Activated CD4-positive, alpha-beta T cell treated with anti-CD3 and anti-CD28 coated beads, Interleukin-2, amount 50 U/mL, for 16 hours (primary cell): Measurements from ENCODE around the gene MFN2.
A peak's percentile ranks its signal among the peaks of the same experiment; 100 is the strongest.
"Not testable (repeated sequence)": the region's sequence is repeated elsewhere in the genome, so short reads cannot be mapped to it uniquely, and the experiment has no call there.

ENCODE experiments used
- DNase-seq: peaks from one replicate; pipeline ENCODE4 v3.0.0-alpha.2; 2020

Gene MFN2

GRCh38 chr1:12028957-12029511 is 48.8 kb downstream of the MFN2 start:
- no peak for DNase-seq

DNA sequence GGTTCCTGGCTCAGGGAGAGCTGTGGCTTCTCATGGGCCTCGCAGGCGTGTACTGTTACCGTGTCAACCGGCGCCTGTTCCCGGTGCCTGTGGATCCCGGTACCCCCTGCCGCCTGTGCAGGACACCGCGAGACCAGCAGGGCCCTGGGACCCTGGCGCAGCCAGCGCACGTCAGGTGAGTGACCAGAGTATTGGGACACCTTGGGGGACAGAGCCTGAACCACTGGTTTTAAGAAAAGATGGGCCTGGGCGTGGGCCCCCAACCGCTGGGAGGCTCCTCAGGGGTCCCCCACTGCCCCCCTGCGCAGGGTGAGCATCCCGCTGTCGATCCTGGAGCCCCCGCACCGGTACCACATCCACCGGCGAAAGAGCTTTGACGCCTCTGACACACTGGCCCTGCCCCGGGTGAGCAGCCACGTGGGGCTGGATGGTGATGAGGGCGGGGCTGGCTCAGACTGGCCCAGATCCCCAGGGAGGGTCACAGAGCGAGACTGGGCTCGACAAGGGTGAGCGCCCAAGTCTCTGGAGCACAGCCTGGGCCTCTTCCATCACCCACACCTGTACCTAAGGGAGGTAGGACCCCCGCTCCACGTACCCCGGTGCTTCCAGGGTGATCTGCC is 49.6 kb downstream of the MFN2 start:
- no peak for DNase-seq

DNA sequence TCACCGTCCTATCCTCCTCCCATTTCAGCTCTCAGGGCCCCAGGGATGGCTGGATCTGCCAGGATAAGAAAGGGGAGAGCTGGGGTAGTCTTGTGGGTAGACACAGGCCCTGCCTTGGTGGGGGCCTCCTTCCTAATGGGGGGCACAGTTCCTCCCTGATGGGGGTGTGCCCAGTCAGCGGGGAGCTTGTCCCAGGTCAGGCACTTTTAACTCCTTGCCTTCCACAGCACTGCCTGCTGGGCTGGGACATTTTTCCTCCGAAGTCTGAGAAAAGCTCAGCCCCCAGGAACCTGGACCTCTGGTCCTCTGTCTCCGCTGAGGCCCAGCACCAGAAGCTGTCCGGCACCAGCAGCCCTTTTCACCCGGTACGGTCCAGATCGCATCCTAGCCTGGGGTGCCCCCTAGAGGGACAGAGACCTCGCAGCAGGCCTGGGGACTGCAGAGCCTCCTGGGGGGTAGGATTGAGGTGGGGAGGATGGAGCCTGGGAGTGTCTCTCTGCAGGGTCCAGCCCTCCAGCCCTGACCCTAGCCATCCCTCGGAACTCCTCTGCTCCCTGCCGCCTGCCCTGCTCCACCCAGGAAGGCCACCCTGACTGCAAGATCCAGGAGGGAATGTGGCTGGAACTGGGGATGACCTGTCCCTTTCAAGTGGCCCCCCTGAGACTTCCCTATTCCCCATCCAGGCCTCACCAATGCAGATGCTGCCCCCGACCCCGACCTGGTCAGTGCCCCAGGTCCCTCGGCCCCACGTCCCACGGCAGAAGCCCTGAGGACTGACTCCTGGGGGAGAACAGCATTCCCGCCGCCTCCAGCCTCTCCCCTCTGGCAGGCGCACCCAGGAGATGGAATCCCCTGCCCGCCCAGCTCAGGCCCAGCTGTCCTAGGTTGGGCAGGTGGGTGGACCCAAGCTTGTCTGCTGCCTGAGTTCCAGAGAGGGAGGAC is 51.1 kb downstream of the MFN2 start:
- DNase-seq, result no peak

GRCh38 chr1:12032161-12032621 is 51.9 kb downstream of the MFN2 start:
- DNase-seq, result no peak

DNA sequence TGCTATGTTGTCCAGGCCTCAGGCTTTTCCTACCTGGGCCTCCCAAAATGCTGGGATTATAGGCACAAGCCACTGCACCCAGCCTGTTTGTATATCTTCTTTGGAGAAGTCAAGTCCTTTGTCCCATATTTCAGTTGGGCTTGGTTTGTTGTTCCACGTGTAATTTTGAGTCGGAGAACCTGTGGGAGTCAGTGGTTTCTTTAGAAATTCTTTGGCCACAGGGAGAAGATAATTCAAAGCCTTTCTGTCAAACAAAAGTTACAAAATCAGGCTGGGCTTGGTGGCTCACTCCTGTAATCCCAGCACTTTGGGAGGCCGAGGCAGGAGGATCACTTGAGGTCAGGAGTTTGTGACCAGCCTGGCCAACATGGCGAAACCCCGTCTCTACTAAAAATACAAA is 53.2 kb downstream of the MFN2 start:
- DNase-seq, result not testable (repeated sequence)

GRCh38 chr1:12034381-12034801 is 54.1 kb downstream of the MFN2 start:
- DNase-seq, result no peak

- DNase-seq, result no peak
Measured at GRCh38 chr1:12035312-12035711, 55.1 kb downstream of the MFN2 start.

GRCh38 chr1:12037486-12038355 is 57.5 kb downstream of the MFN2 start:
- no peak for DNase-seq

- DNase-seq, result no peak
Measured at GRCh38 chr1:12038356-12039163, 58.3 kb downstream of the MFN2 start.

GRCh38 chr1:12039164-12039525 is 58.9 kb downstream of the MFN2 start:
- DNase-seq, result no peak

DNA sequence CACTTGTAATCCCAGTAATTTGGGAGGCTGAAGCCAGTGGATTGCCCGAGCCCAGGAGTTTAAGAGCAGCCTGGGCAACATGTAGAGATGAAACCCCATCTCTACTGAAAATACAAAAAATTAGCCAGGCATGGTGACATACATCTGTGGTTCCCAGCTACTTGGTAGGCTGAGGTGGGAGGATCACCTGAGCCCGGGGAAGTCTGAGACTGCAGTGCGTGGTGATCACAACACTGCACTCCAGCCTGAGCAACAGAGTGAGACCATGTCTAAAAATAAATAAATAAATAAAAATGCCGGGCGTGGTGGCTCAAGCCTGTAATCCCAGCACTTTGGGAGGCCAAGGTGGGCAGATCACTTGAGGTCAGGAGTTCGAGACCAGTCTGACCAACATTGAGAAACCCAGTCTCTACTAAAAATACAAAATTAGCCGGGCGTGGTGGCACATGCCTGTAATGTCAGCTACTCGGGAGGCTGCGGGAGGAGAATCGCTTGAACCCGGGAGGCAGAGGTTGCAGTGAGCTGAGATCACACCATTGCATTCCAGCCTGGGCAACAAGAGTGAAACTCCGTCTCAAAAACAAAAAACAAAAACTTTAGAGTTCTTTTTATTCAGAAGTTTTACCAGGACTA is 59.7 kb downstream of the MFN2 start:
- not testable (repeated sequence) for DNase-seq

GRCh38 chr1:12040457-12041051 is 60.3 kb downstream of the MFN2 start:
- peak; percentile 82 for DNase-seq

DNA sequence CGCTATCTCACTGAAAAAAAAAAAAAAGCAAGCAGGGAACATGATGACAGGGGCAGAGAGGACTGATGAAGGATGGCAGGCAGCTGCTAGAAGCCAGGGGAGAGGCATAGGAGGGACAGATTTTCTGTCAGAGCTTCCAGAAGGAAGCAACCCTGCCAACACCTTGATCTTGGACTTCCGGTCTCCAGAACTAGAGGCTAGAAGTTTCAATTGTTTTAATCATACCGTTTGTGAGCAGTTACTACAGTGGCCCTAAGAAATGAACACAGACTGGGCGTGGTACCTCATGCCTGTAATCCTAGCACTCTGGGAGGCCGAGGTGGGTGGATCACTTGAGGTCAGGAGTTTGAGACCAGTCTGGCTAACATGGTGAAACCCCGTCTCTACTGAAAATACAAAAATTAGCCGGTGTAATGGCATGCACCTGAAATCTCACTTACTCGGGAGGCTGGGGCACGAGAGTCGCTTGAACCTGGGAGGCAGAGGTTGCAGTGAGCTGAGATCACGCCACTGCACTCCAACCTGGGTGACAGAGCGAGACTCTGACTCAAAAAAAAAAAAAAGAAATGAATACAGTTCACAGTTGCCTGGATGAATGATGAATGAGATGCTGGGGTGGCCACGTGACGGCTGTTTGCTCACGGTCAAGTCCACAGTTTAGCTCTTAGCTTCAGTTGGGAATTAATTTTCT is 64.1 kb downstream of the MFN2 start:
- DNase-seq, result peak; percentile 74

DNA sequence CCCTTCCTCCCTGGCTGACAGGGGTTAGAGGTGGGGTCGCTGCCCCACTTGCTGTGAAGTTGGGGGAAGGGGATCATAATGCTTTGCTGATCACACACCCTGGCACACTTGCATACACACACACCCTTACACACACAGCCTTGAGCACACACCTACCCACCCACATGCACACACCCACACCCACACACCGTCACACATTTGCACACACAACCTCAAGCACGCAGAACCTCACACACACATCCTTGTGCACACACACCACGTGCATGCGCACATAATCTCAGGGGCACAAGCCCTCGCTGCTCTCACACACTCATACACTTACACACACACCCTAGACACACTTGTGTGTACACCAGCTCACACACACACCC is 66.5 kb downstream of the MFN2 start:
- no peak for DNase-seq

- peak; percentile 96 for DNase-seq
Measured at GRCh38 chr1:12047120-12047876, 67.1 kb downstream of the MFN2 start.

GRCh38 chr1:12048372-12048771 is 68.1 kb downstream of the MFN2 start:
- no peak for DNase-seq

GRCh38 chr1:12049616-12050015 is 69.4 kb downstream of the MFN2 start:
- no peak for DNase-seq

DNA sequence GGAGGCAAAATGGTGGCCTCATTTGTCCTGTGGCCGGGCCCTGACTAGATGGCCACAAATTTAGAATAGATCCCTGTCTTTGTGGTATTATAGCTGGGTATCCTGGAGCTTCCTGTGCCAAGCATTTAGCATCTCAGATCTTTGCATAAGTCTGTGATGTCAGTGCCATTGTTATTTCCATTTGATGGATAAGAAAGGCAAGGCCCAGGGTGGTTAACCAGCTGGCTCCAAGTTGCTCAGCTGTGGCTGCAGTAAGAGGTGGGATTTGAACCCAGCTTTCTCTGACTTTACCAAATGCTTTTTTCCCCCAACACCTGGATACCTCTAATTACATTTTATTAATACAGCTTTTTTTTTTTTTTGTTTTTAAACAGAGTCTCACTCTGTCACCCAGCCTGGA is 71.1 kb downstream of the MFN2 start:
- DNase-seq, result no peak

DNA sequence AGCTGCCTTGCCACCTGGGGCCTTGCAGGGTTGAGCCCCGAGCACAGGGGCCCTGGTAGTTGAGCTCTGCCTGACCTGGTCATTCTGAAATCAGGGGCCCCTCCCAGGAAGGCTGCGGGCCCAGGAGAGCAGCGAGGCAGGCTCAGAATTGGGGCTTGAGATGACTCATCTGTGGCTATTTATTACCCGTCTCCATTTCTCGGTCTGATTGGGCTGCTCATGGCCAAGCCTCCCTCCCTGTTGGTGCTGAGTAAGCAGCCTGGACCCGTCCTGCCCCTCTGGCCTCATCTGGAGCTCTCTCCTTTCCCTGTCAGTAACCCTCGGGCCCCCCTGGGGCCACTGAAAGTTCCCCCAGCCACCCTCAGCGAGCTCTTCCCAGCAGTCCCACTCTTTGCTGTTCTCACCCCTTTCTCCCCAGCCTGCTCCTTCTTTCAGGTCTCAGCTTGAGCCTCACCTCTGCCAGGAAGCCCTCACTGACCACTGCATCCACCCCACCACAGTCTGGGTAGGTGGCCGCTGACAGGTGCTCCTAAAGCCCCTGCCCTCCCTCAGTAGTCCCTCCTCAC is 71.8 kb downstream of the MFN2 start:
- peak; percentile 94 for DNase-seq
